ENCODE data around the gene DPF1. TPM values are rescaled to one million over a fixed set of nuclear protein-coding genes. Genes with fewer than 3 reads are reported as not detected.

The DPF1 gene
- total RNA-seq, 1 donor from 2014 or later = 4.0 TPM

- Mint-ChIP-seq H3K4me1 (ENCODE audit: low read depth, unreplicated experiment) (peaks cover 1% of the 10 kb centered on the region), H3K27ac (ENCODE audit: unreplicated experiment) (no peak overlapping the region), H3K4me3 (ENCODE audit: unreplicated experiment) (no peak overlapping the region), H3K9me3 (ENCODE audit: unreplicated experiment) (peaks cover 2% of the 10 kb centered on the region), H3K36me3 (ENCODE audit: low read depth, unreplicated experiment) (peaks cover 11% of the 10 kb centered on the region), H3K27me3 (ENCODE audit: low read depth, unreplicated experiment) (peaks cover 2% of the 10 kb centered on the region)
- peaks cover 8% of the 10 kb centered on the region for H4K20me1 ChIP-seq (ENCODE audit: insufficient read depth, low read length)
- H3K4me1 ChIP-seq (ENCODE audit: insufficient read depth, low read length) = no peaks in the 10 kb centered on the region
- no peak overlapping the region for H3K4me3 ChIP-seq (ENCODE audit: insufficient read depth, low read depth, low read length)
- H2AFZ ChIP-seq (ENCODE audit: low read depth, low read length) = no peak overlapping the region
- peaks cover 10% of the 10 kb centered on the region for H3K36me3 ChIP-seq (ENCODE audit: insufficient read depth, low read length)
- H3K79me2 ChIP-seq (ENCODE audit: insufficient read depth, low read length) = no peaks in the 10 kb centered on the region
- no peak for DNase-seq (ENCODE audit: low read depth)
- H3K27ac ChIP-seq (ENCODE audit: low read depth, low read length) = no peak overlapping the region
- no peak for FAIRE-seq
- no peak overlapping the region for H3K9ac ChIP-seq (ENCODE audit: low read length)
- no peak overlapping the region for H3K4me2 ChIP-seq (ENCODE audit: low read length)
- H3K9me3 ChIP-seq (ENCODE audit: insufficient read depth, low read depth, low read length) = no peaks in the 10 kb centered on the region
- TF ChIP-seq CTCF (IDR thresholded peaks at IDR 0.05; ENCODE audit: insufficient read depth, low read depth, low read length) (no peak), EZH2 (IDR thresholded peaks at IDR 0.05; ENCODE audit: insufficient read depth, low read length) (no peak)
- no peaks in the 10 kb centered on the region for H3K27me3 ChIP-seq (ENCODE audit: insufficient read depth, low read length)
Observed at GRCh38 chr19:38196948-38197656, 26.9 kb downstream of the DPF1 start.

GRCh38 chr19:38196245-38196837, 27.7 kb downstream of the DPF1 start:
- Histone ChIP-seq H3K27ac (ENCODE audit: low read depth, low read length) (no peak overlapping the region), H3K79me2 (ENCODE audit: insufficient read depth, low read length) (no peaks in the 10 kb centered on the region), H3K36me3 (ENCODE audit: insufficient read depth, low read length) (peaks cover 10% of the 10 kb centered on the region), H3K4me2 (ENCODE audit: low read length) (no peak overlapping the region), H3K27me3 (ENCODE audit: insufficient read depth, low read length) (no peaks in the 10 kb centered on the region), H3K9me3 (ENCODE audit: insufficient read depth, low read depth, low read length) (no peaks in the 10 kb centered on the region), H2AFZ (ENCODE audit: low read depth, low read length) (no peak overlapping the region), H3K4me3 (ENCODE audit: insufficient read depth, low read depth, low read length) (no peak overlapping the region), H3K4me1 (ENCODE audit: insufficient read depth, low read length) (no peaks in the 10 kb centered on the region), H3K9ac (ENCODE audit: low read length) (no peak overlapping the region), H4K20me1 (ENCODE audit: insufficient read depth, low read length) (peaks cover 8% of the 10 kb centered on the region)
- Mint-ChIP-seq H3K4me3 (ENCODE audit: unreplicated experiment) (no peak overlapping the region), H3K27ac (ENCODE audit: unreplicated experiment) (no peak overlapping the region), H3K27me3 (ENCODE audit: low read depth, unreplicated experiment) (peaks cover 2% of the 10 kb centered on the region), H3K9me3 (ENCODE audit: unreplicated experiment) (peaks cover 1% of the 10 kb centered on the region), H3K36me3 (ENCODE audit: low read depth, unreplicated experiment) (peaks cover 10% of the 10 kb centered on the region), H3K4me1 (ENCODE audit: low read depth, unreplicated experiment) (peaks cover 1% of the 10 kb centered on the region)
- TF ChIP-seq EZH2 (IDR thresholded peaks at IDR 0.05; ENCODE audit: insufficient read depth, low read length) (no peak), CTCF (IDR thresholded peaks at IDR 0.05; ENCODE audit: insufficient read depth, low read depth, low read length) (no peak)
- DNase-seq (ENCODE audit: low read depth) (no peak), FAIRE-seq (no peak)

GRCh38 chr19:38195237-38195636, 28.8 kb downstream of the DPF1 start:
- H3K36me3 Mint-ChIP-seq (ENCODE audit: low read depth, unreplicated experiment) = peaks cover 8% of the 10 kb centered on the region
- DNase-seq (ENCODE audit: low read depth) (no peak), FAIRE-seq (no peak)
- peaks cover 8% of the 10 kb centered on the region for H4K20me1 ChIP-seq (ENCODE audit: insufficient read depth, low read length)
- peaks cover 2% of the 10 kb centered on the region for H3K4me1 Mint-ChIP-seq (ENCODE audit: low read depth, unreplicated experiment)
- no peak overlapping the region for H3K27ac ChIP-seq (ENCODE audit: low read depth, low read length)
- H3K9me3 Mint-ChIP-seq (ENCODE audit: unreplicated experiment) = no peaks in the 10 kb centered on the region
- H3K4me3 Mint-ChIP-seq (ENCODE audit: unreplicated experiment) = no peak overlapping the region
- H3K79me2 ChIP-seq (ENCODE audit: insufficient read depth, low read length) = no peaks in the 10 kb centered on the region
- no peaks in the 10 kb centered on the region for H3K27me3 Mint-ChIP-seq (ENCODE audit: low read depth, unreplicated experiment)
- TF ChIP-seq CTCF (IDR thresholded peaks at IDR 0.05; ENCODE audit: insufficient read depth, low read depth, low read length) (no peak), EZH2 (IDR thresholded peaks at IDR 0.05; ENCODE audit: insufficient read depth, low read length) (no peak)
- no peaks in the 10 kb centered on the region for H3K4me1 ChIP-seq (ENCODE audit: insufficient read depth, low read length)
- no peak overlapping the region for H3K27ac Mint-ChIP-seq (ENCODE audit: unreplicated experiment)
- H3K27me3 ChIP-seq (ENCODE audit: insufficient read depth, low read length) = no peaks in the 10 kb centered on the region
- no peaks in the 10 kb centered on the region for H3K9me3 ChIP-seq (ENCODE audit: insufficient read depth, low read depth, low read length)
- no peak overlapping the region for H3K4me2 ChIP-seq (ENCODE audit: low read length)
- peaks cover 10% of the 10 kb centered on the region for H3K36me3 ChIP-seq (ENCODE audit: insufficient read depth, low read length)
- no peak overlapping the region for H3K4me3 ChIP-seq (ENCODE audit: insufficient read depth, low read depth, low read length)
- no peak overlapping the region for H2AFZ ChIP-seq (ENCODE audit: low read depth, low read length)
- no peak overlapping the region for H3K9ac ChIP-seq (ENCODE audit: low read length)

Data from astrocyte (in vitro differentiated cells and primary cell).